Measurements from ENCODE around the gene MRE11. TPM values are rescaled to one million over a fixed set of nuclear protein-coding genes. Genes with fewer than 3 reads are reported as not detected.

Gene MRE11
- total and polyA plus RNA-seq, 9 of the 15 experiments (the other 6 are each of a cell fraction or from before 2014, with no cell fraction given), result 18.3 to 45.2 (median 29.1) TPM

DNA sequence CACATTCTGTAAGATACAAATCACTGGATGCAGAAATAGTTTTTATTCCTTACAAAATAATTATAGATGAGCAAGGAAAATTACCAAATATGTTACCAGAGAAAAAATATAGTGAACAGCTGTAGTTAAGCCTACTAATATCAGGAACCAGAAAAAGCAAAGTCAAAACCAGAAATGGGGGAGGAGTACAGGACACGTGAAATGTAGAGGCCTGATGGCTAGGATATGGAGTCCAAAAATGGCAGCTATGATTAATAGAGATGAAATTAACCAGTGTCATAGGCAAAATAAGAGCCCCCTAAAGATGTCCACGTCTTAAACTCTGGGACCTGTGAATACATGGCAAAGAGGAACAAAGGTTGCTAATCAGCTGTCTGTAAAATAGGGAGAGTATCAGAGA lies 34.1 kb downstream of the MRE11 start:
- POLR2A ChIA-PET, result no interaction called here
- Histone ChIP-seq H3K4me3 (no peak overlapping the region), H3K27me3 (ENCODE audit: control insufficient read depth in 2 of 2, insufficient read depth in 2 of 2, low read length in 2 of 2) (no peaks in the 10 kb centered on the region), H3K79me2 (ENCODE audit: control insufficient read depth, insufficient read depth, low read length) (no peaks in the 10 kb centered on the region), H3K4me2 (ENCODE audit: insufficient read depth, low read length) (no peak overlapping the region), H3K36me3 (ENCODE audit: control insufficient read depth, insufficient read depth, low read length) (peaks cover 38% of the 10 kb centered on the region; the same call in 2 of the 3 replicates), H4K20me1 (replicated peaks; ENCODE audit: control insufficient read depth, insufficient read depth, low read length) (no peaks in the 10 kb centered on the region), H2AFZ (ENCODE audit: low read depth, low read length) (no peak overlapping the region), H3K4me1 (replicated peaks in 1 of 2; ENCODE audit: control insufficient read depth in 2 of 2, insufficient read depth in 2 of 2, low read length in 2 of 2) (peaks cover 0 to 6% of the 10 kb centered on the region in 2 experiments; a peak in 2 of 5 replicates), H3K9me1 (ENCODE audit: control insufficient read depth, insufficient read depth, low read length) (no peaks in the 10 kb centered on the region), H3K9me3 (replicated peaks; ENCODE audit: control insufficient read depth, insufficient read depth, low read depth, low read length) (no peaks in the 10 kb centered on the region), H3K9ac (ENCODE audit: insufficient read depth in 1 of 2, low read depth in 2 of 2, low read length in 2 of 2) (no peak overlapping the region), H3K27ac (ENCODE audit: extremely low read depth, low read depth, low read length) (no peak overlapping the region)
- TF ChIP-seq PRMT5 (CRISPR knock-in tag; IDR thresholded peaks at IDR 0.05) (no peak), ZNF146 (CRISPR knock-in tag; IDR thresholded peaks at IDR 0.05; ENCODE audit: unreplicated experiment) (no peak), PCBP2 (IDR thresholded peaks at IDR 0.05; ENCODE audit: low read depth, low read length, poor library complexity, severe bottlenecking) (no peak), ETS2 (tag; IDR thresholded peaks at IDR 0.05; ENCODE audit: borderline replicate concordance, poor library complexity, severe bottlenecking) (no peak), POLR2B (IDR thresholded peaks at IDR 0.05; ENCODE audit: low read depth, partially characterized antibody) (no peak), FOXK1 (CRISPR knock-in tag; IDR thresholded peaks at IDR 0.05; ENCODE audit: borderline replicate concordance) (no peak)
- FAIRE-seq (no peak), DNase-seq (ENCODE audit: extremely low read depth in 1 of 4, low spot score in 3 of 4) (no peak), ATAC-seq (no peak)
- CTCF ChIA-PET (ENCODE audit: low intra/inter-chr PET ratio), result no interaction called here
- WGBS (ENCODE audit: insufficient coverage, low coverage, missing lambda C conversion rate), result 67% methylated on average over 2 of the region's 2 CpGs
- no TSS peak for BruUV-seq (replicated peaks)
- intact Hi-C loops (cut with micrococcal nuclease) (no loop called here), in situ Hi-C loops (cut with MboI) (no loop called here)

All from K562 (cell line).